GM18505 (cell line): Measurements from ENCODE around the gene MRPL41.
A peak's percentile ranks its signal among the peaks of the same experiment; 100 is the strongest.
"Not testable (repeated sequence)": the region's sequence is repeated elsewhere in the genome, so short reads cannot be mapped to it uniquely, and the experiment has no call there.

ENCODE experiments used
- ATAC-seq: cut with Tn5 transposase; IDR thresholded peaks from one replicate; pipeline ENCODE4 v1.9.1; 2021; ENCODE audit not compliant: unreplicated experiment
- POLR2A ChIP-seq: IDR thresholded peaks from 4 replicates; pipeline ENCODE4 v1.6.1; 2011; ENCODE audit warnings: borderline replicate concordance; ENCODE audit not compliant: insufficient read depth, insufficient read length; ENCODE audit errors: extremely low read depth

Gene MRPL41

DNA sequence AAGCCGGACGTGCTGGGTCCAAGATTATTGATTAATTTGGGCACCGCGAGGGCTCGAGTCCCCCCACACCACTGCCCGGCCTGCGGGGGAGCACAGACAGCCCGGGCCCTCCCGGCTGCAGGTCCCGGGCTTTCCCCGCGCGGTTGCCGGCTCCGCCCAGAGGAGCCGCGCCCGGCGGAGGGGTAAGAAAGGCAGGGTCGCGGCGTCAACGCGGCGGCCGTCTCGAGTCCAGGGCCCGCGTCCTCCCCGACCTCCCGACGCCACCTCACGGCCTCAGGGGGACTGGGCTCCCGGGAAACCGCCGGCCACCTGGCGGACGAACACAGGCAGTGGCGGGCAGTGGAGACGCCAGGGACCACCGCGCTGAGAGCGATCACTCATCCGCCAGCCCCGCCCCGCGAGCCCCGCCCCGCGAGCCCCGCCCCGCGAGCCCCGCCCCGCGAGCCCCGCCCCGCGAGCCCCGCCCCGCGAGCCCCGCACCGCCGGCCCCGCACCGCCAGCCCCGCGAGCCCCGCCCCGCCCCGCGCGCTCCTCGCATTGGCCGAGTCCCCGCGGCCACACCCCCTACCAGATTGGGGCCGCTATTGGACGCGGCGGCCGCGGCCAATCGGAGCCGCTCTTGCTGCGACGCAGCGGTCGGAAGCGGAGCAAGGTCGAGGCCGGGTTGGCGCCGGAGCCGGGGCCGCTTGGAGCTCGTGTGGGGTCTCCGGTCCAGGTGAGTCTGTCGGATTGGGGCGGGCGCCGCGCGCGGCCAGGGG is at the start of gene MRPL41:
Gene MRPL41 (plus strand): TSS at position 616 of the 758 bp plus-strand sequence. CDS start 203 bp downstream, outside the sequence.
- ATAC-seq: peak; percentile 72
- peak; percentile 86 for TF ChIP-seq POLR2A

DNA sequence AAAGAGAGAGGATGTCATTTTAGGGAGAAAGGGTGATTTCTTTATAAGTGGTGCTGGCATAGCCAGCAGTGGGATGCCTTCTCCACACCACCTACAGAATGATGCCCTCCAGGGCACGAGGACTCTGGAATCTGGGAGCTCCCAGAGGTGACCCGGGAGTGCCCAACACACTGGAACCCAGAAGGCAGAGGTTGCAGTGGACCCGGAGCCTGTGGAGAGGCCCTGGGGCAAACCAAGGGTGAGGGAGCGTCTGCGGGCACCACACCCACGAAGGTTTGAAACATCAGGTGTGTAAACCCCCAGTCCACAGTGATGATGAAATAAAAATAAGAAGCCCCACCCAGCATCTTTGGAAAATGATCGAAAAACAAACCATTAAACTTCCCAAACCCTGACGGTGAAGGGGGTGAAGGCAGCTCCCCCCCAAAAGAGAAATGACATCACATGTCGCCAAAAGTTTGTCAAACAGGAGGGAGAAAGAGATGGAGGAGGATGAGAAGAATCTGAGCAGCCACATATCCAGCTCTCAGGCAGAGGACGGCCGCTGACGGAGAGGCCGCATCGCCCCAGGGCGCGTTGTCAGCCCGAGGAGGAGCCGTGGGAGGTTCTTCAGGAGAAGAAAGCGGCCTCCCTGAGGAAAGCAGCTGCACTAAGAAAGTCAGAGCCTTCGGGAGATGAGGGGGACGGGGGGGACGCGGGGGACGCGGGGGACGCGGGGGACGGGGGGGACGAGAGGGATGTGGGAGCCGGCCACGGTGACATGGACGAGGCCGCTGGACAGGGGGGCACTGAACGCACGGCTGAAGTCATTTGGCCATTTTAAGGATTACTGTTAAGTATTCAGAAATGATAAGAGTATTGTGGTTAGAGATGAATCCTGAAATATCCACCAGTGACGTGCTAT is 49.4 kb upstream of the MRPL41 start:
- ATAC-seq: no peak
- TF ChIP-seq POLR2A: no peak

DNA sequence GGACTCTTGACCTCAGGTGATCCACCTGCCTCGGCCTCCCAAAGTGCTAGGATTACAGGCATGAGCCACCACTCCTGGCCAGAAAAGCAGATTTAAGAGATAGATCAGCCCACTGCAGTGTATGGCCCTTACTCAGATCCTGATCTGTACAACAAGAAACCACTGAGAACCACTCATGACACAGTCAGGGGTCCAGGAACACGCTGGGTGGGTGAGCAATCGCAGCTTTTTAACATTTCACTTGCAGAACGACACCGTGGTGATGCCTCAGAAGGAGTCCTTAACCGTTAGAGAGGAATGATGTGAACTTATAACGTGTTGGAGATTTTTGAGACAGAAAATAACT is 47.3 kb upstream of the MRPL41 start:
- TF ChIP-seq POLR2A: no peak
- no peak for ATAC-seq

DNA sequence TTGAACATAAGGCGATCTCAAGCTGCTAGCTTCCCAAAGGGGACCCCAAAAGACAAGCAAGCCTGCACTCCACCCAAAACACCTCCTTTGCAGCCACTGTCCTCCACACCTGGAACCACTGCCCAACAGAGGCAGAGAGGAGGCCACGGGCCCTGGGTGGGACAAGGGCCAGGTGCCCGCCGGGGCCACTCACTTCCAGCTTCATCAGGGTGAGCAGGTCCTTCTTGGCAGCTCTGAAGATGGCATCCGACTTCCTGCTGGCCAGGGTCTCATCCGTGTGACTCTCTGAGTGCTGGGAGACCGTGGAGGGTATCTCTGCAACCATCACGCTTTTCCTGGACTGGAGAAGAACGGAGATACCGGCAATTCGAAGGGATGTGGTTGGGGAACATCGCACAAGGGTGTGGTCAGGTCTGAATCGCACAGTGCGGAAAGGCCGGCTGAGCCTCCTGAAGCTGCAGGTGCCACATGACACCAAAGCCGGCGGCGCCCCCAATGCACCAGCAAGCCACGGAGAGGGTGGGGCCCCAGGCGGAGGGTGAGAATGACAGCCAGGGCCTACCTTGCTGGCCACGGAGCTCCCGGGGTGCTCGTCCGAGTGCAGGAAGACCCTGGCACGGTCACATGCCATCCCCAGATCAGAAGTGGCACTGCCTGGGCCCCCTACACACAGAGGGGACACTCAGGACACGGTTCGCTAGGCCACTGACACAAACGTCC is 46.1 kb upstream of the MRPL41 start:
- no peak for ATAC-seq
- no peak for TF ChIP-seq POLR2A

DNA sequence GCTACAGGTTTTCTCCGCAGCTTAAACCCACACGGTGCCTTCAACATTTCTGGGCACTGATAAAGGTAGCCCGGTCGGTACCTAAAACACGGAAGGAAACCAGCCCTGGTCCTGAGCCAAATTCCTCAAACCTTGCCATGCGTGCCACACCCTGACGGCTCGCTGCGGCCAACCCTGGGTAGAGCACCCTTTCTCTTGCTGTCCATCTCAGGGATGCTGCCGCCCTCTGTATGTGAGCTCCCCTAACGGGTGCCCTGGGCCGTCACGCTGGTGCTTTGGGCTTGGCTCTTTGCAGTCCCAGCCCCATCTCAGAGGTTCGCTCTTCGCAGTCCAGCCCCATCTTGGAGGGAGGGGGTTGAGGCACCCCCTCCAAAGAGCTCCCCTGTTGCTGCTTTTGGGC is 45.4 kb upstream of the MRPL41 start:
- no peak for TF ChIP-seq POLR2A
- ATAC-seq: no peak

DNA sequence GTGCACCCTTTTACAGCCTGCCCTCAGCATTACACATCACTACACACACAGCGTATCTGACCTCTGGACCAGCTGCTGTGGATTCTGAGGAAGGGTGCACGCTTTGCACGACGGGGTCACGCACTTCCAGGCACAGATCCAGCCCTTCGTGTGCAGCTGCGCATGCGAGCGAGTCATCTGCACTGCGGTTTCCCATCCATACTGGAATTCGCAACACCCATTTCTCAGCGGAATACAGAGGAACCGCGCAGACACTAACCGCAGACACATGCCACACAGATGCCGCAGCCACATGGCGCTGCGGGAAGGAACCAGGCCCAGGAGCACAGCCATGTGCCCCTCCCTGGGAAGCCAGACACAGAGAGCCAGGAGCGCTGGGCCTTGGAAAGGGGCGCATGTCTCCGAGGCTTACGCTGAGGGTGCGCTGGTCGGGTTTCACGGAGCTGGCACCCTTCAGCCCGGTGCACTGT is 44.9 kb upstream of the MRPL41 start:
- no peak for ATAC-seq
- TF ChIP-seq POLR2A: no peak

DNA sequence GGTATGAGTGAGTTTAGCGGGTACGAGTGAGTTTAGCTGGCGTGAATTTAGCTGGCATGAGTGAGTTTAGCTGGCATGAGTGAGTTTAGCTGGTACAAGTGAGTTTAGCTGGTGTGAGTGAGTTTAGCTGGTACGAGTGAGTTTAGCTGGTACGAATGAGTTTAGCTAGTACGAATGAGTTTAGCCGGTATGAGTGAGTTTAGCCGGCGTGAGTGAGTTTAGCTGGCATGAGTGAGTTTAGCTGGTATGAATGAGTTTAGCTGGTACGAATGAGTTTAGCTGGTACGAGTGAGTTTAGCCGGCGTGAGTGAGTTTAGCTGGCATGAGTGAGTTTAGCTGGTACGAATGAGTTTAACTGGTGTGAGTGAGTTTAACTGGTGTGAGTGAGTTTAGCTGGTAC is 42.5 kb upstream of the MRPL41 start:
- ATAC-seq: no peak
- TF ChIP-seq POLR2A: no peak

DNA sequence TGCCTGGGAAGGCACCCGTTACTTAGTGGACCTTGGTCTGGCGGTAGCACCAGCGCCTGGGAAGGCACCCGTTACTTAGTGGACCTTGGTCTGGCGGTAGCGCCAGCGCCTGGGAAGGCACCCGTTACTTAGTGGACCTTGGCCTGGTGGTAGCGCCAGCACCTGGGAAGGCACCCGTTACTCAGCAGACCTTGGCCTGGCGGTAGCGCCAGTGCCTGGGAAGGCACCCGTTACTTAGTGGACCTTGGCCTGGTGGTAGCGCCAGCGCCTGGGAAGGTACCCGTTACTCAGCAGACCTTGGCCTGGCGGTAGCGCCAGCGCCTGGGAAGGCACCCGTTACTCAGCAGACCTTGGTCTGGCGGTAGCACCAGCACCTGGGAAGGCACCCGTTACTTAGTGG is 40.6 kb upstream of the MRPL41 start:
- ATAC-seq: not testable (repeated sequence)

DNA sequence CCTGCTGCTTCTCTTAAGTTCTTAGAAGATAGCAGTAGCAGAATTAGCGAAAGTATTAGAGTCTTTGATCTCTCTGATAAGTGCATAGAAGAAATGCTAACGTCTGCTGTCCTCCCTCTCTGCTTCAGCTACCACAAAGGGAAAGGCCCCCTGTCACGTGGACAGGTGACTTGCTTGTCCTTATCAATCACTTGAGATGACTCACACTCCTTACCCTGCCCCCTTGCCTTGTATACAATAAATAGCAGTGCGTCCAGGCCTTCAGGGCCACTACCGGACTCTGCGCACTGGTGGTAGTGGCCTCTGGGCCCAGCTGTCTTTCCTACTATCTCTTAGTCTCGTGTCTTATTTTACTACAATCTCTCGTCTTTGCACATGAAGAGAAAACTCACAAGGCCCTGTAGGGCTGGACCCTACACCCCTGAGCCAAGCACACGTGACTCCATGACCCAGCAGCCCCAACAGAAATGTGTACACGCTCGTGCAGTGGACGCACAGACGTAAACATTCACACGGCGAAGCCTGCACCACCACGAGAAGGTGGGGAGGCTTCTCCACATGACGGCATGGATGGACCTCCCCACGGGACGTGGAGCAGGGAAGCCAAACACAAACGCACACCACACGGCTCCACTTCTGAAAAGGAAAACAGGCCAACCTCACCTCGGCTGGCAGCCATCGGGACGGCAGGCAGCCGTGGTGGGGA is 39.8 kb upstream of the MRPL41 start:
- ATAC-seq: no peak
- TF ChIP-seq POLR2A: no peak

DNA sequence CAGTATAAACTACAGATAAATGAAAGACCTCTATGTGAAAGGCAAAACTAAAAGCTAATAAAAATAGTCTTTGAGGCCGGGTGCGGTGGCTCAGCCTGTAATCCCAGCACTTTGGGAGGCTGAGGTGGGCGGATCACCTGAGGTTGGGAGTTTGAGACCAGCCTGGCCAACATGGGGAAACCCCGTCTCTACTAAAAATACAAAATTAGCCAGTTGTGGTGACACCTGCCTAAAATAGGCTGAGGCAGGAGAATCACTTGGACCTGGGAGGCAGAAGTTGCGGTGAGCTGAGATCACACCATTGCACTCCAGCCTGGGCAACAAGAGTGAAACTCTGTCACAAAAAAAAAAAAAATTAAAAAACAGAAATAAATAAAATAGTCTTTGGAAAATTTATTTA is 38.5 kb upstream of the MRPL41 start:
- ATAC-seq: not testable (repeated sequence)

DNA sequence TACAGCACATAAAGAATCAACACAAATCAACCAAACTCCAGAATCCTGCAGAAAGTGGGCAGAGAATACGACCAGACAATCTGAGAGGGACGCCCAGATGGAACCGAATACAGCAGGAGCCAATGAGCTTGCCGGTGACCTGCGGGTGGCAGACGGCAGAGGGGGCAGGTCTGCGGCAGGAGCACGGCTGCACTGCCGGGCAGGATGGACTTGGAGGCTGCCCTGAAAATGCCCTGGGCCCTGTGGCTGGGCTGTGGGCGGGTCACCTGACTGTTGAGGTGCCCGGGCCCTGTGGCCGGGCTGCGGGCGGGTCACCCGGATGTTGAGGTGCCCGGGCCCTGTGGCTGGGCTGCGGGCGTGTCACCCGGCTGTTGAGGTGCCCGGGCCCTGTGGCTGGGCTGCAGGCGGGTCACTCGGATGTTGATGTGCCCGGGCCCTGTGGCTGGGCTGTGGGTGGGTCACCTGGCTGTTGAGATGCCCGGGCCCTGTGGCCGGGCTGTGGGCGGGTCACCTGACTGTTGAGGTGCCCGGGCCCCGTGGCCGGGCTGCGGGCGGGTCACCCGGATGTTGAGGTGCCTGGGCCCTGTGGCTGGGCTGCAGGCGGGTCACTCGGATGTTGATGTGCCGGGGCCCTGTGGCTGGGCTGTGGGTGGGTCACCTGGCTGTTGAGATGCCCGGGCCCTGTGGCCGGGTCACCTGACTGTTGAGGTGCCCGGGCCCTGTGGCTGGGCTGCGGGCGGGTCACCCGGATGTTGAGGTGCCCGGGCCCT is 37.7 kb upstream of the MRPL41 start:
- not testable (repeated sequence) for ATAC-seq

DNA sequence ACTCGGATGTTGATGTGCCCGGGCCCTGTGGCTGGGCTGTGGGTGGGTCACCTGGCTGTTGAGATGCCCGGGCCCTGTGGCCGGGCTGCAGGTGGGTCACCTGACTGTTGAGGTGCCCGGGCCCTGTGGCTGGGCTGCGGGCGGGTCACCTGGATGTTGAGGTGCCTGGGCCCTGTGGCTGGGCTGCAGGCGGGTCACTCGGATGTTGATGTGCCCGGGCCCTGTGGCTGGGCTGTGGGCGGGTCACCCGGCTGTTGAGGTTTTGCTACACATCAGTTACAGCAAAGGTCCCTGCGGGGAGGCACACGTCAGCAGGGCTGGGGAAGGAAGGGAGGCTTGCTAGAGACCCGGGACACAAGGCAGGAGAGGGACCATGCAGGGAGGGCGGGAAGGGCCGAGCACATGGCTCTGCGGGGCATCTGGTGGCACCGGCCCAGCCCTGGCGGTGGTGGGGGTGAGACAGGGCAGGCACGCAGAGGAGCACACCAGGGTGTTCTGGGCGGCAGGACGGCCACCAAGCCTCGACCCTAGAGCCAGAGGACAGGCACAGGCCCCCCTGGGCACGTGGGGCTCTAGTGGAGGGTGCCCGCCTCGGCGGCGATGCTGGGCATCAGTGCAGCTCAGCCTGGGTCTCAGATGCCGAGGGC is 36.9 kb upstream of the MRPL41 start:
- no peak for ATAC-seq
- TF ChIP-seq POLR2A: no peak
